Esophagus squamous epithelium (tissue), 4 donors: ENCODE measurements around the gene ANO3.

Experiments used
- CTCF ChIP-seq, 6 experiments: fragments of 450-650 bp in 4 of 6; fragments of 200-600 bp in 2 of 6; sonication (generic) in 2 of 6; IDR thresholded peaks; one replicate each; pipeline ENCODE4 v1.5.1; 2016 to 2019; ENCODE audit warnings: antibody characterized with exemption in 6 of 6, mild to moderate bottlenecking in 4 of 6, moderate library complexity in 4 of 6
- POLR2A ChIP-seq, 4 donors: fragments of 450-650 bp; IDR thresholded peaks; one replicate each; pipeline ENCODE4 v1.6.1; 2017; ENCODE audit warnings: antibody characterized with exemption in 4 of 4, mild to moderate bottlenecking in 4 of 4, moderate library complexity in 3 of 4

GRCh38 chr11:26480041-26480440 lies 148.1 kb downstream of the ANO3 start:
- TF ChIP-seq CTCF (IDR thresholded peaks at IDR 0.05): no peak
- TF ChIP-seq POLR2A (IDR thresholded peaks at IDR 0.05): no peak
